LoVo (cell line): ENCODE measurements around the gene TUBB4A.
A peak's percentile ranks its signal among the peaks of the same experiment; 100 is the strongest.
"Not testable (repeated sequence)": the region's sequence is repeated elsewhere in the genome, so short reads cannot be mapped to it uniquely, and the experiment has no call there.

Experiments used
- DNase-seq: peaks from one replicate; pipeline ENCODE4 v3.0.0-alpha.2; 2016; ENCODE audit warnings: low spot score

Gene TUBB4A

GRCh38 chr19:6524311-6524710 is 22.2 kb upstream of the TUBB4A start:
- no peak for DNase-seq

- DNase-seq, result no peak
Measured at GRCh38 chr19:6522712-6523111, 20.6 kb upstream of the TUBB4A start.

GRCh38 chr19:6521718-6522646 is 19.9 kb upstream of the TUBB4A start:
- no peak for DNase-seq

GRCh38 chr19:6519289-6519688 is 17.2 kb upstream of the TUBB4A start:
- DNase-seq, result peak; percentile 78

GRCh38 chr19:6518145-6518911 is 16.2 kb upstream of the TUBB4A start:
- DNase-seq, result no peak

GRCh38 chr19:6516659-6517291 is 14.7 kb upstream of the TUBB4A start:
- DNase-seq, result peak; percentile 87

GRCh38 chr19:6516018-6516658 is 14.0 kb upstream of the TUBB4A start:
- DNase-seq, result peak; percentile 93

GRCh38 chr19:6514926-6515544 is 12.9 kb upstream of the TUBB4A start:
- no peak for DNase-seq

- DNase-seq, result no peak
Measured at GRCh38 chr19:6514089-6514488, 12.0 kb upstream of the TUBB4A start.

GRCh38 chr19:6510618-6511017 is 8.5 kb upstream of the TUBB4A start:
- DNase-seq, result no peak

- no peak for DNase-seq
Measured at GRCh38 chr19:6509118-6509971, 7.2 kb upstream of the TUBB4A start.

- DNase-seq, result not testable (repeated sequence)
Measured at GRCh38 chr19:6508028-6508771, 6.1 kb upstream of the TUBB4A start.

- DNase-seq, result no peak
Measured at GRCh38 chr19:6503407-6504201, 1.5 kb upstream of the TUBB4A start.

GRCh38 chr19:6500837-6501739 is 1.0 kb downstream of the TUBB4A start:
- DNase-seq, result no peak

- DNase-seq, result no peak
Measured at GRCh38 chr19:6499052-6499790, 2.9 kb downstream of the TUBB4A start.

GRCh38 chr19:6498294-6499036 is 3.6 kb downstream of the TUBB4A start:
- no peak for DNase-seq

GRCh38 chr19:6495947-6496346 is 6.2 kb downstream of the TUBB4A start:
- no peak for DNase-seq
